Endothelial cell of umbilical vein (primary cell): ENCODE data around the gene GNB5. TPM values are rescaled to one million over a fixed set of nuclear protein-coding genes. Genes with fewer than 3 reads are reported as not detected.

Experiments
- BruUV-seq: library from RNA; stranded (reverse); fragments of 400-500 nt; replicated peaks from 2 replicates; lab custom pipeline; 2021; lab: Mats Ljungman, UMichigan
- CTCF ChIA-PET: fragments of 300-600, 350-600 bp; sonication (Branson Sonifier 250); formaldehyde crosslinking; loops from one replicate; lab custom pipeline; 2021; ENCODE audit warnings: antibody characterized with exemption, inconsistent platforms; lab: Charles Lee
- POLR2A ChIA-PET: fragments of 300-600, 350-600 bp; sonication (Branson Sonifier 250); formaldehyde crosslinking; loops from one replicate; lab custom pipeline; 2021; ENCODE audit warnings: antibody characterized with exemption, inconsistent platforms; lab: Charles Lee
- DNase-seq: peaks from one replicate; pipeline ENCODE4 v3.0.0-alpha.2; 2011; ENCODE audit warnings: low read depth, low spot score
- FAIRE-seq: peaks from 2 replicates; lab custom pipeline; 2011; peaks lifted over from hg19 to GRCh38; lab: Jason Lieb, UNC
- H2AFZ ChIP-seq: 2 replicates; pipeline ENCODE4 v1.6.0; 2012; ENCODE audit warnings: low read depth, low read length, control low read depth, inconsistent platforms
- H3K27ac ChIP-seq: 2 replicates; pipeline ENCODE4 v1.5.1; 2011; ENCODE audit warnings: low read depth, mild to moderate bottlenecking, control low read depth, low read length, moderate library complexity; ENCODE audit not compliant: insufficient read depth
- H3K27me3 ChIP-seq, 2 experiments: 2 replicates each; pipeline versions ENCODE4 v1.6.0 to v1.6.1; 2011; ENCODE audit warnings: low read length in 2 of 2, mixed read lengths in 1 of 2; ENCODE audit not compliant: control insufficient read depth in 2 of 2, insufficient read depth in 2 of 2
- H3K36me3 ChIP-seq, 2 experiments: 2 replicates in 1 of 2; 3 replicates in 1 of 2; pipeline ENCODE4 v1.5.1; 2011; ENCODE audit warnings: low read length in 2 of 2, mild to moderate bottlenecking in 1 of 2, moderate library complexity in 1 of 2; ENCODE audit not compliant: control insufficient read depth in 2 of 2, insufficient read depth in 2 of 2; ENCODE audit errors: extremely low read depth in 1 of 2
- H3K4me1 ChIP-seq: 3 replicates; pipeline ENCODE4 v1.5.1; 2011; ENCODE audit warnings: mild to moderate bottlenecking, low read length; ENCODE audit not compliant: control insufficient read depth, insufficient read depth; ENCODE audit errors: extremely low read depth
- H3K4me2 ChIP-seq: 2 replicates; pipeline ENCODE4 v1.6.1; 2011; ENCODE audit warnings: low read length, control low read depth, mixed read lengths; ENCODE audit not compliant: insufficient read depth
- H3K4me3 ChIP-seq, 3 experiments: fragments of 200-600 bp in 1 of 3; sonication (generic), shearing (Covaris generic) in 1 of 3; replicated peaks in 1 of 3; 2 replicates each; pipeline ENCODE4 v1.5.1; 2011 to 2016; ENCODE audit warnings: control low read depth in 3 of 3, low read length in 3 of 3, mild to moderate bottlenecking in 2 of 3, inconsistent platforms in 1 of 3, low read depth in 1 of 3, moderate library complexity in 1 of 3; ENCODE audit not compliant: insufficient read depth in 1 of 3
- H3K79me2 ChIP-seq: 2 replicates; pipeline ENCODE4 v1.6.0; 2012; ENCODE audit warnings: low read length, inconsistent platforms; ENCODE audit not compliant: control insufficient read depth, insufficient read depth
- H3K9ac ChIP-seq: replicated peaks from 2 replicates; pipeline ENCODE3; 2011; ENCODE audit warnings: low read length, control low read depth; ENCODE audit not compliant: insufficient read depth; ENCODE audit errors: extremely low read depth
- H3K9me1 ChIP-seq: replicated peaks from 3 replicates; pipeline ENCODE4 v1.6.0; 2011; ENCODE audit warnings: mild to moderate bottlenecking, low read length; ENCODE audit not compliant: control insufficient read depth, insufficient read depth; ENCODE audit errors: extremely low read depth
- H3K9me3 ChIP-seq: replicated peaks from 2 replicates; pipeline ENCODE4 v1.5.1; 2012; ENCODE audit warnings: low read length, inconsistent platforms; ENCODE audit not compliant: control insufficient read depth, insufficient read depth
- H4K20me1 ChIP-seq: replicated peaks from 2 replicates; pipeline ENCODE3; 2011; ENCODE audit warnings: mild to moderate bottlenecking, low read length; ENCODE audit not compliant: control insufficient read depth, insufficient read depth; ENCODE audit errors: extremely low read depth
- CTCF ChIP-seq, 2 donors: IDR thresholded peaks; 1 replicate in 1 of 2; 2 replicates in 1 of 2; pipeline ENCODE4 v1.5.1; 2011; ENCODE audit warnings: low read length in 2 of 2, mild to moderate bottlenecking in 2 of 2, moderate library complexity in 2 of 2, control low read depth in 1 of 2, inconsistent platforms in 1 of 2, low read depth in 1 of 2; ENCODE audit not compliant: insufficient read depth in 1 of 2; ENCODE audit errors: extremely low read depth in 1 of 2
- EZH2 ChIP-seq: IDR thresholded peaks from 2 replicates; pipeline ENCODE4 v1.6.1; 2012; ENCODE audit warnings: borderline replicate concordance, low read depth, mild to moderate bottlenecking, moderate library complexity, low read length, inconsistent platforms; ENCODE audit not compliant: severe bottlenecking
- FOS ChIP-seq: IDR thresholded peaks from 2 replicates; pipeline ENCODE4 v1.6.1; 2011; ENCODE audit warnings: mild to moderate bottlenecking, low read length, moderate library complexity, borderline replicate concordance; ENCODE audit not compliant: insufficient read depth
- GATA2 ChIP-seq: IDR thresholded peaks from 2 replicates; pipeline ENCODE4 v1.7.0; 2011; ENCODE audit warnings: low read depth, mild to moderate bottlenecking, moderate library complexity, mixed read lengths, low read length; ENCODE audit not compliant: insufficient read length, insufficient read depth
- JUN ChIP-seq: IDR thresholded peaks from 2 replicates; pipeline ENCODE4 v1.6.1; 2011; ENCODE audit warnings: borderline replicate concordance, low read depth; ENCODE audit not compliant: insufficient read length, insufficient read depth
- MAX ChIP-seq: IDR thresholded peaks from 2 replicates; pipeline ENCODE4 v1.6.1; 2011; ENCODE audit not compliant: insufficient read depth, insufficient read length
- MYC ChIP-seq: IDR thresholded peaks from one replicate; pipeline ENCODE4 v1.6.1; 2011; ENCODE audit warnings: mild to moderate bottlenecking, low read depth, low read length
- POLR2A ChIP-seq: IDR thresholded peaks from 2 replicates; pipeline ENCODE4 v1.6.1; 2012; ENCODE audit warnings: low read depth, mild to moderate bottlenecking, control low read depth, low read length
- POLR2AphosphoS5 ChIP-seq: IDR thresholded peaks from 2 replicates; pipeline ENCODE4 v1.6.1; 2012; ENCODE audit warnings: low read depth, mild to moderate bottlenecking, control low read depth, low read length, moderate library complexity; ENCODE audit not compliant: insufficient read depth
- dilution Hi-C: fragments of 300-500 bp; cut with MboI; formaldehyde crosslinking; loops from one replicate; pipeline ENCODE4 v1.15.0; 2019; ENCODE audit warnings: low sequenced_read_pairs; ENCODE audit not compliant: extremely low pct_ligation_motif_present
- intact Hi-C: fragments of 100-400 bp; cut with micrococcal nuclease; formaldehyde crosslinking; loops from one replicate; pipeline ENCODE4 v1.10.0; 2022
- polyA plus RNA-seq, 4 experiments: library from polyadenylated mRNA; depleted of rRNA in 3 of 4; stranded (reverse) in 3 of 4; unstranded in 1 of 4; fragments of >200 nt; gene quantifications; 2 replicates each; pipeline versions ENCODE4 v1.2.1 to v1.2.3, GENCODE V29; 2011 to 2012; ENCODE audit warnings: missing spikeins in 1 of 4
- total RNA-seq: library from RNA; stranded (reverse); gene quantifications from 2 replicates; pipeline ENCODE4 v1.2.3, GENCODE V29; 2021

GNB5 gene
- total and polyA plus RNA-seq, 2 donors (not counting 3 experiments of a cell fraction or from before 2014, with no cell fraction given), result 15.6 to 16.8 TPM

- H3K9me1 ChIP-seq, result no peaks in the 10 kb centered on the region
- H2AFZ ChIP-seq, result no peak overlapping the region
- TF ChIP-seq JUN (no peak), POLR2A (no peak), GATA2 (no peak), CTCF (IDR thresholded peaks at IDR 0.05; ENCODE audit: extremely low read depth in 1 of 2, insufficient read depth in 1 of 2, low read depth in 1 of 2, low read length in 2 of 2) (no peak), POLR2AphosphoS5 (no peak), FOS (no peak), EZH2 (no peak), MAX (no peak), MYC (no peak)
- H3K4me3 ChIP-seq, result no peak overlapping the region
- POLR2A ChIA-PET, result no interaction called here
- no peaks in the 10 kb centered on the region for H3K9me3 ChIP-seq
- dilution Hi-C loops, result no loop called here
- no peak overlapping the region for H3K27ac ChIP-seq
- BruUV-seq, result no TSS peak
- CTCF ChIA-PET, result interaction anchor here (1.3 kb wide), 1 partner anchor 29 kb away, joined by 5 read pairs; no protein-coding TSS in a partner anchor
- DNase-seq (no peak), FAIRE-seq (no peak)
- H3K36me3 ChIP-seq, result no peaks in the 10 kb centered on the region
- H3K4me2 ChIP-seq, result no peak overlapping the region
- no peaks in the 10 kb centered on the region for H4K20me1 ChIP-seq
- no peak overlapping the region for H3K9ac ChIP-seq
- H3K79me2 ChIP-seq, result no peaks in the 10 kb centered on the region
- no peaks in the 10 kb centered on the region for H3K27me3 ChIP-seq
- intact Hi-C loops, result no loop called here
- H3K4me1 ChIP-seq, result peaks cover 7% of the 10 kb centered on the region
Measured at GRCh38 chr15:52109559-52110451, 81.4 kb downstream of the GNB5 start.
